Measurements from ENCODE around the gene MAGOHB.
"Not testable (repeated sequence)": the region's sequence is repeated elsewhere in the genome, so short reads cannot be mapped to it uniquely, and the experiment has no call there.

Gene MAGOHB

GRCh38 chr12:10613349-10614055 is at the start of gene MAGOHB:
MAGOHB (minus strand) TSS chr12:10613609; CDS start chr12:10613532, 77 bp downstream.
- peak; percentile 98 to 100 for DNase-seq (ENCODE audit: low read depth in 1 of 2, low spot score in 1 of 2)

GRCh38 chr12:10661338-10661737 is 47.9 kb upstream of the MAGOHB start:
- DNase-seq (ENCODE audit: low read depth in 1 of 2, low spot score in 1 of 2), result no peak

GRCh38 chr12:10654003-10654402 is 40.6 kb upstream of the MAGOHB start:
- DNase-seq (ENCODE audit: low read depth in 1 of 2, low spot score in 1 of 2), result no peak

- no peak for DNase-seq (ENCODE audit: low read depth in 1 of 2, low spot score in 1 of 2)
Measured at GRCh38 chr12:10652192-10652591, 38.8 kb upstream of the MAGOHB start.

- not testable (repeated sequence) for DNase-seq (ENCODE audit: low read depth in 1 of 2, low spot score in 1 of 2)
Measured at GRCh38 chr12:10646576-10646975, 33.2 kb upstream of the MAGOHB start.

GRCh38 chr12:10645910-10646309 is 32.5 kb upstream of the MAGOHB start:
- no peak for DNase-seq (ENCODE audit: low read depth in 1 of 2, low spot score in 1 of 2)

GRCh38 chr12:10641735-10642500 is 28.5 kb upstream of the MAGOHB start:
- no peak for DNase-seq (ENCODE audit: low read depth in 1 of 2, low spot score in 1 of 2)

- no peak for DNase-seq (ENCODE audit: low read depth in 1 of 2, low spot score in 1 of 2)
Measured at GRCh38 chr12:10638728-10639127, 25.3 kb upstream of the MAGOHB start.

- no peak for DNase-seq (ENCODE audit: low read depth in 1 of 2, low spot score in 1 of 2)
Measured at GRCh38 chr12:10636611-10637010, 23.2 kb upstream of the MAGOHB start.

- DNase-seq (ENCODE audit: low read depth in 1 of 2, low spot score in 1 of 2), result no peak
Measured at GRCh38 chr12:10636124-10636523, 22.7 kb upstream of the MAGOHB start.

GRCh38 chr12:10635306-10635705 is 21.9 kb upstream of the MAGOHB start:
- no peak for DNase-seq (ENCODE audit: low read depth in 1 of 2, low spot score in 1 of 2)

- DNase-seq (ENCODE audit: low read depth in 1 of 2, low spot score in 1 of 2), result no peak
Measured at GRCh38 chr12:10634427-10634826, 21.0 kb upstream of the MAGOHB start.

- no peak for DNase-seq (ENCODE audit: low read depth in 1 of 2, low spot score in 1 of 2)
Measured at GRCh38 chr12:10633541-10633940, 20.1 kb upstream of the MAGOHB start.

- no peak for DNase-seq (ENCODE audit: low read depth in 1 of 2, low spot score in 1 of 2)
Measured at GRCh38 chr12:10632226-10632625, 18.8 kb upstream of the MAGOHB start.

GRCh38 chr12:10624605-10625004 is 11.2 kb upstream of the MAGOHB start:
- DNase-seq (ENCODE audit: low read depth in 1 of 2, low spot score in 1 of 2), result no peak

GRCh38 chr12:10623131-10623530 is 9.7 kb upstream of the MAGOHB start:
- no peak for DNase-seq (ENCODE audit: low read depth in 1 of 2, low spot score in 1 of 2)

GRCh38 chr12:10621278-10621677 is 7.9 kb upstream of the MAGOHB start:
- DNase-seq (ENCODE audit: low read depth in 1 of 2, low spot score in 1 of 2), result no peak

GRCh38 chr12:10620078-10620779 is 6.8 kb upstream of the MAGOHB start:
- DNase-seq (ENCODE audit: low read depth in 1 of 2, low spot score in 1 of 2), result no peak

- DNase-seq (ENCODE audit: low read depth in 1 of 2, low spot score in 1 of 2), result no peak
Measured at GRCh38 chr12:10618338-10618987, 5.1 kb upstream of the MAGOHB start.

GRCh38 chr12:10617863-10618262 is 4.5 kb upstream of the MAGOHB start:
- no peak for DNase-seq (ENCODE audit: low read depth in 1 of 2, low spot score in 1 of 2)

GRCh38 chr12:10615532-10615931 is 2.1 kb upstream of the MAGOHB start:
- no peak for DNase-seq (ENCODE audit: low read depth in 1 of 2, low spot score in 1 of 2)

- no peak for DNase-seq (ENCODE audit: low read depth in 1 of 2, low spot score in 1 of 2)
Measured at GRCh38 chr12:10614056-10614370, 604 bp upstream of the MAGOHB start.
